Dermis blood vessel endothelial cell (primary cell): ENCODE data around the gene CACNB3. TPM values are rescaled to one million over a fixed set of nuclear protein-coding genes. Genes with fewer than 3 reads are reported as not detected.
"Not testable (repeated sequence)": the region's sequence is repeated elsewhere in the genome, so short reads cannot be mapped to it uniquely, and the experiment has no call there.

ENCODE experiments used
- DNase-seq: peaks from one replicate; pipeline ENCODE4 v3.0.0; 2010
- total RNA-seq: library from RNA; depleted of rRNA; stranded (reverse); fragments of >200 nt; gene quantifications from 2 replicates; pipeline ENCODE4 v1.2.3, GENCODE V29; 2014

Gene CACNB3
- total RNA-seq, 1 donor from 2014 or later, result 16.3 TPM

GRCh38 chr12:48857278-48857994 lies 39.1 kb downstream of the CACNB3 start:
- no peak for DNase-seq

GRCh38 chr12:48858043-48858442 lies 39.7 kb downstream of the CACNB3 start:
- DNase-seq, result no peak

- no peak for DNase-seq
Observed at GRCh38 chr12:48859607-48860006, 41.3 kb downstream of the CACNB3 start.

- DNase-seq, result not testable (repeated sequence)
Observed at GRCh38 chr12:48860236-48860635, 41.9 kb downstream of the CACNB3 start.

- DNase-seq, result no peak
Observed at GRCh38 chr12:48861111-48861510, 42.8 kb downstream of the CACNB3 start.

- DNase-seq, result no peak
Observed at GRCh38 chr12:48862760-48863159, 44.5 kb downstream of the CACNB3 start.

- DNase-seq, result no peak
Observed at GRCh38 chr12:48863291-48863690, 45.0 kb downstream of the CACNB3 start.

- DNase-seq, result peak; percentile 97
Observed at GRCh38 chr12:48865281-48866051, 47.2 kb downstream of the CACNB3 start, which contains the start of gene RND1. Gene RND1, minus strand, starts transcription at chr12:48865870. Its CDS starts 103 bp downstream, at chr12:48865767.

GRCh38 chr12:48866052-48866711 lies 47.9 kb downstream of the CACNB3 start:
- no peak for DNase-seq

- no peak for DNase-seq
Observed at GRCh38 chr12:48868451-48868850, 50.2 kb downstream of the CACNB3 start.

- no peak for DNase-seq
Observed at GRCh38 chr12:48869191-48869590, 50.9 kb downstream of the CACNB3 start.

- DNase-seq, result no peak
Observed at GRCh38 chr12:48873096-48873495, 54.8 kb downstream of the CACNB3 start.

GRCh38 chr12:48873534-48873933 lies 55.2 kb downstream of the CACNB3 start:
- DNase-seq, result not testable (repeated sequence)

GRCh38 chr12:48875944-48876515 lies 57.7 kb downstream of the CACNB3 start:
- peak; percentile 34 for DNase-seq

Other genes with a start within 250 kb of the CACNB3 start
- gene LALBA, start 248.4 kb upstream of the CACNB3 start, total RNA-seq, result not detected in 2 replicates
- gene KANSL2, start 136.3 kb upstream of the CACNB3 start, total RNA-seq, result 55.8 and 63.0 TPM in 2 replicates
- gene CCNT1, start 101.8 kb upstream of the CACNB3 start, total RNA-seq, result 25.9 and 28.3 TPM in 2 replicates
- gene ADCY6, start 29.4 kb upstream of the CACNB3 start, total RNA-seq, result 39.0 and 43.3 TPM in 2 replicates
- 115 and 124 TPM in 2 replicates for gene DDX23, start 33.7 kb downstream of the CACNB3 start, total RNA-seq
- 3.4 and 10.9 TPM in 2 replicates for gene RND1, start 47.4 kb downstream of the CACNB3 start, total RNA-seq
- 11.6 and 16.4 TPM in 2 replicates for gene FKBP11, start 107.0 kb downstream of the CACNB3 start, total RNA-seq
- gene ARF3, start 139.0 kb downstream of the CACNB3 start, total RNA-seq, result 46.1 and 61.5 TPM in 2 replicates
- gene WNT10B, start 153.2 kb downstream of the CACNB3 start, total RNA-seq, result 0.05 TPM in 1 of 2 replicates, not detected in the other
- not detected in 2 replicates for gene WNT1, start 159.8 kb downstream of the CACNB3 start, total RNA-seq
- gene DDN, start 180.9 kb downstream of the CACNB3 start, total RNA-seq, result under 0.01 and 0.19 TPM in 2 replicates
- gene PRKAG1, start 200.3 kb downstream of the CACNB3 start, total RNA-seq, result 40.3 and 48.2 TPM in 2 replicates
- 41.2 and 99.0 TPM in 2 replicates for gene KMT2D, start 242.3 kb downstream of the CACNB3 start, total RNA-seq